Measurements from ENCODE around the gene CERS2. TPM values are rescaled to one million over a fixed set of nuclear protein-coding genes. Genes with fewer than 3 reads are reported as not detected.
A peak's percentile ranks its signal among the peaks of the same experiment; 100 is the strongest.

The CERS2 gene
- total and polyA plus RNA-seq, 2 of the 13 experiments (the other 11 are each of a cell fraction or from before 2014, with no cell fraction given), result 269 to 298 TPM

DNA sequence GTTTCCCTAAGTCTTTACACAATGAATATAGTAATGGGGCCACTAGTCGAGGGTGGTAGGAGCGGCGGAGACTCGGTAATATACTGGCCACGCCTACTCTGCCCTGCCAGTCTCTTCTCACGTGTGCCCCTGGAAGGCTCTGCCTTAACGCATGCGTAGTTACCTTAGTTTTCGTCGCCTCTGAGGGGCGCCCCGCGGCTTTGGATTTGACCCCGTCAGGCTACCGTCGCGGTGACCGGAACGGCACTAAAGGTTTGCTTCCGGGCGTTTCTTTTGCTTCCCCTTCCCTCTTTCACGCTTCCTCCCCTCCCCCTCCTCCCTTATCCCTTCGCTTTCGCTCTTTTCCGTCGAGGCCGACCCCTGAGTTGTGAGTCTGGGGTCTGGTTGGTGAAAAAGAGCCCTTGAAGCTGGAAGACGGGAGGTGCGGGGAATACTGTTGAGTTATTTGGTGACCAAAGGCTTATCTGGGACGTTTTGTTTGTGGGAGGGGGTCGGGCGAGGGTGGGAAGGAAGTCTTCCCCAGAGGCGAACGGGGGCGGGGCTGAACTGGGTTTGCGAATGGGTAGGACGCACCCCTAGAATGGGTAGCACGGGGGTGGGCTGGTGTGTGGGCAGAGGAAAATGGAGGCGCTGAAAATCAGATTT, 48.4 kb downstream of the CERS2 start, which contains the start of gene SETDB1 (continued):
- TF ChIP-seq IKZF4 (CRISPR knock-in tag; IDR thresholded peaks at IDR 0.05; ENCODE audit: borderline replicate concordance, low read depth, not compliant biosample characterization) (no peak), ZNF614 (CRISPR knock-in tag; IDR thresholded peaks at IDR 0.05; ENCODE audit: borderline replicate concordance) (peak; percentile 48; the same call in 1 of the 2 replicates), RNF2 (conservative IDR thresholded peaks at IDR 0.05; ENCODE audit: low read depth) (0 out of 2 replicates have a peak, but pooled peaks have one; percentile 42), PCBP1 (IDR thresholded peaks at IDR 0.05; ENCODE audit: borderline replicate concordance, low read depth, low read length) (peak; percentile 80; the same call in 1 of the 2 replicates), ONECUT2 (CRISPR knock-in tag; IDR thresholded peaks at IDR 0.05) (no peak), TARDBP (CRISPR knock-in tag; IDR thresholded peaks at IDR 0.05) (peak; percentile 76), ZSCAN12 (CRISPR knock-in tag; IDR thresholded peaks at IDR 0.05) (no peak), MTA3 (CRISPR knock-in tag; IDR thresholded peaks at IDR 0.05) (no peak), ZNF766 (CRISPR knock-in tag; IDR thresholded peaks at IDR 0.05; ENCODE audit: borderline replicate concordance) (no peak), ZFP37 (CRISPR knock-in tag; IDR thresholded peaks at IDR 0.05; ENCODE audit: borderline replicate concordance) (no peak), NCOA2 (CRISPR knock-in tag; IDR thresholded peaks at IDR 0.05) (0 out of 2 replicates have a peak, but pooled peaks have one; percentile 29), ZNF431 (CRISPR knock-in tag; IDR thresholded peaks at IDR 0.05; ENCODE audit: borderline replicate concordance, low read depth) (no peak; the same call in 1 of the 2 replicates), RORA (CRISPR knock-in tag; IDR thresholded peaks at IDR 0.05) (no peak), RFX3 (CRISPR knock-in tag; IDR thresholded peaks at IDR 0.05) (no peak), ZNF282 (IDR thresholded peaks at IDR 0.05; ENCODE audit: partially characterized antibody) (no peak), KLF9 (CRISPR knock-in tag; IDR thresholded peaks at IDR 0.05; ENCODE audit: low read depth) (0 out of 2 replicates have a peak, but pooled peaks have one; percentile 76)
- TF ChIP-seq, protein P1, sequence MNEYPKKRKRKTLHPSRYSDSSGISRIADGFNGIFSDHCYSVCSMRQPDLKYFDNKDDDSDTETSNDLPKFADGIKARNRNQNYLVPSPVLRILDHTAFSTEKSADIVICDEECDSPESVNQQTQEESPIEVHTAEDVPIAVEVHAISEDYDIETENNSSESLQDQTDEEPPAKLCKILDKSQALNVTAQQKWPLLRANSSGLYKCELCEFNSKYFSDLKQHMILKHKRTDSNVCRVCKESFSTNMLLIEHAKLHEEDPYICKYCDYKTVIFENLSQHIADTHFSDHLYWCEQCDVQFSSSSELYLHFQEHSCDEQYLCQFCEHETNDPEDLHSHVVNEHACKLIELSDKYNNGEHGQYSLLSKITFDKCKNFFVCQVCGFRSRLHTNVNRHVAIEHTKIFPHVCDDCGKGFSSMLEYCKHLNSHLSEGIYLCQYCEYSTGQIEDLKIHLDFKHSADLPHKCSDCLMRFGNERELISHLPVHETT (CRISPR knock-in tag; conservative IDR thresholded peaks at IDR 0.05), result peak; percentile 93
- TF ChIP-seq, protein P2, sequence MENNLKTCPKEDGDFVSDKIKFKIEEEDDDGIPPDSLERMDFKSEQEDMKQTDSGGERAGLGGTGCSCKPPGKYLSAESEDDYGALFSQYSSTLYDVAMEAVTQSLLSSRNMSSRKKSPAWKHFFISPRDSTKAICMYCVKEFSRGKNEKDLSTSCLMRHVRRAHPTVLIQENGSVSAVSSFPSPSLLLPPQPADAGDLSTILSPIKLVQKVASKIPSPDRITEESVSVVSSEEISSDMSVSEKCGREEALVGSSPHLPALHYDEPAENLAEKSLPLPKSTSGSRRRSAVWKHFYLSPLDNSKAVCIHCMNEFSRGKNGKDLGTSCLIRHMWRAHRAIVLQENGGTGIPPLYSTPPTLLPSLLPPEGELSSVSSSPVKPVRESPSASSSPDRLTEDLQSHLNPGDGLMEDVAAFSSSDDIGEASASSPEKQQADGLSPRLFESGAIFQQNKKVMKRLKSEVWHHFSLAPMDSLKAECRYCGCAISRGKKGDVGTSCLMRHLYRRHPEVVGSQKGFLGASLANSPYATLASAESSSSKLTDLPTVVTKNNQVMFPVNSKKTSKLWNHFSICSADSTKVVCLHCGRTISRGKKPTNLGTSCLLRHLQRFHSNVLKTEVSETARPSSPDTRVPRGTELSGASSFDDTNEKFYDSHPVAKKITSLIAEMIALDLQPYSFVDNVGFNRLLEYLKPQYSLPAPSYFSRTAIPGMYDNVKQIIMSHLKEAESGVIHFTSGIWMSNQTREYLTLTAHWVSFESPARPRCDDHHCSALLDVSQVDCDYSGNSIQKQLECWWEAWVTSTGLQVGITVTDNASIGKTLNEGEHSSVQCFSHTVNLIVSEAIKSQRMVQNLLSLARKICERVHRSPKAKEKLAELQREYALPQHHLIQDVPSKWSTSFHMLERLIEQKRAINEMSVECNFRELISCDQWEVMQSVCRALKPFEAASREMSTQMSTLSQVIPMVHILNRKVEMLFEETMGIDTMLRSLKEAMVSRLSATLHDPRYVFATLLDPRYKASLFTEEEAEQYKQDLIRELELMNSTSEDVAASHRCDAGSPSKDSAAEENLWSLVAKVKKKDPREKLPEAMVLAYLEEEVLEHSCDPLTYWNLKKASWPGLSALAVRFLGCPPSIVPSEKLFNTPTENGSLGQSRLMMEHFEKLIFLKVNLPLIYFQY (CRISPR knock-in tag; IDR thresholded peaks at IDR 0.05; ENCODE audit: borderline replicate concordance), result no peak
- TF ChIP-seq, protein P3, sequence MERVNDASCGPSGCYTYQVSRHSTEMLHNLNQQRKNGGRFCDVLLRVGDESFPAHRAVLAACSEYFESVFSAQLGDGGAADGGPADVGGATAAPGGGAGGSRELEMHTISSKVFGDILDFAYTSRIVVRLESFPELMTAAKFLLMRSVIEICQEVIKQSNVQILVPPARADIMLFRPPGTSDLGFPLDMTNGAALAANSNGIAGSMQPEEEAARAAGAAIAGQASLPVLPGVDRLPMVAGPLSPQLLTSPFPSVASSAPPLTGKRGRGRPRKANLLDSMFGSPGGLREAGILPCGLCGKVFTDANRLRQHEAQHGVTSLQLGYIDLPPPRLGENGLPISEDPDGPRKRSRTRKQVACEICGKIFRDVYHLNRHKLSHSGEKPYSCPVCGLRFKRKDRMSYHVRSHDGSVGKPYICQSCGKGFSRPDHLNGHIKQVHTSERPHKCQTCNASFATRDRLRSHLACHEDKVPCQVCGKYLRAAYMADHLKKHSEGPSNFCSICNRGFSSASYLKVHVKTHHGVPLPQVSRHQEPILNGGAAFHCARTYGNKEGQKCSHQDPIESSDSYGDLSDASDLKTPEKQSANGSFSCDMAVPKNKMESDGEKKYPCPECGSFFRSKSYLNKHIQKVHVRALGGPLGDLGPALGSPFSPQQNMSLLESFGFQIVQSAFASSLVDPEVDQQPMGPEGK (CRISPR knock-in tag; IDR thresholded peaks at IDR 0.05), result peak; percentile 84
- TF ChIP-seq, protein P4, sequence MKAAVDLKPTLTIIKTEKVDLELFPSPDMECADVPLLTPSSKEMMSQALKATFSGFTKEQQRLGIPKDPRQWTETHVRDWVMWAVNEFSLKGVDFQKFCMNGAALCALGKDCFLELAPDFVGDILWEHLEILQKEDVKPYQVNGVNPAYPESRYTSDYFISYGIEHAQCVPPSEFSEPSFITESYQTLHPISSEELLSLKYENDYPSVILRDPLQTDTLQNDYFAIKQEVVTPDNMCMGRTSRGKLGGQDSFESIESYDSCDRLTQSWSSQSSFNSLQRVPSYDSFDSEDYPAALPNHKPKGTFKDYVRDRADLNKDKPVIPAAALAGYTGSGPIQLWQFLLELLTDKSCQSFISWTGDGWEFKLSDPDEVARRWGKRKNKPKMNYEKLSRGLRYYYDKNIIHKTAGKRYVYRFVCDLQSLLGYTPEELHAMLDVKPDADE (CRISPR knock-in tag; IDR thresholded peaks at IDR 0.05), result no peak
- TF ChIP-seq, protein P5, sequence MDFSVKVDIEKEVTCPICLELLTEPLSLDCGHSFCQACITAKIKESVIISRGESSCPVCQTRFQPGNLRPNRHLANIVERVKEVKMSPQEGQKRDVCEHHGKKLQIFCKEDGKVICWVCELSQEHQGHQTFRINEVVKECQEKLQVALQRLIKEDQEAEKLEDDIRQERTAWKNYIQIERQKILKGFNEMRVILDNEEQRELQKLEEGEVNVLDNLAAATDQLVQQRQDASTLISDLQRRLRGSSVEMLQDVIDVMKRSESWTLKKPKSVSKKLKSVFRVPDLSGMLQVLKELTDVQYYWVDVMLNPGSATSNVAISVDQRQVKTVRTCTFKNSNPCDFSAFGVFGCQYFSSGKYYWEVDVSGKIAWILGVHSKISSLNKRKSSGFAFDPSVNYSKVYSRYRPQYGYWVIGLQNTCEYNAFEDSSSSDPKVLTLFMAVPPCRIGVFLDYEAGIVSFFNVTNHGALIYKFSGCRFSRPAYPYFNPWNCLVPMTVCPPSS (IDR thresholded peaks at IDR 0.05), result no peak
